Neural progenitor cell (in vitro differentiated cells): ENCODE data around the gene PAIP2.

ENCODE experiments used
- CTCF ChIP-seq: fragments of 200-600 bp; sonication (generic); IDR thresholded peaks from 2 replicates; pipeline ENCODE4 v1.5.1; 2017; ENCODE audit warnings: antibody characterized with exemption, mild to moderate bottlenecking
- EZH2 ChIP-seq: fragments of 200-600 bp; sonication (generic); IDR thresholded peaks from 2 replicates; pipeline ENCODE4 v1.6.1; 2017; ENCODE audit warnings: antibody characterized with exemption, mild to moderate bottlenecking, moderate library complexity
- EZH2phosphoT487 ChIP-seq: fragments of 200-600 bp; sonication (generic); IDR thresholded peaks from 2 replicates; pipeline ENCODE4 v1.6.1; 2017; ENCODE audit warnings: antibody characterized with exemption

- no peak for TF ChIP-seq CTCF
- TF ChIP-seq EZH2, result no peak
- no peak for TF ChIP-seq EZH2phosphoT487
These were observed 27.4 kb upstream of the PAIP2 start for GRCh38 chr5:139314276-139314675.
